ENCODE measurements around the gene NRAP.

The NRAP gene

GRCh38 chr10:113691381-113691780 is 27.5 kb upstream of the NRAP start:
- H3K27me3 ChIP-seq (ENCODE audit: insufficient read depth, low read length) = no peaks in the 10 kb centered on the region
- H4K20me1 ChIP-seq (ENCODE audit: insufficient read depth, low read length) = no peaks in the 10 kb centered on the region
- H3K9me2 ChIP-seq (ENCODE audit: low read depth, low read length) = no peaks in the 10 kb centered on the region
- H2AFZ ChIP-seq (ENCODE audit: low read length) = no peak overlapping the region
- no peak overlapping the region for H3K27ac ChIP-seq (ENCODE audit: low read depth, low read length, poor library complexity, severe bottlenecking)
- H3F3A ChIP-seq (ENCODE audit: insufficient read depth, low read length) = no peaks in the 10 kb centered on the region
- no peaks in the 10 kb centered on the region for H3K4me1 ChIP-seq (ENCODE audit: insufficient read depth, low read length, severe bottlenecking)
- no peak overlapping the region for H3K4me3 ChIP-seq (ENCODE audit: low read depth, low read length, poor library complexity, severe bottlenecking)
- H3K79me2 ChIP-seq (ENCODE audit: insufficient read depth, low read length) = peaks cover 26% of the 10 kb centered on the region; the same call in 1 of the 2 replicates
- H3K9me3 ChIP-seq (ENCODE audit: low read length) = peaks cover 22% of the 10 kb centered on the region; the same call in 1 of the 2 replicates
- no peak overlapping the region for H3K4me2 ChIP-seq (ENCODE audit: low read length)
- no peak for TF ChIP-seq EZH2 (IDR thresholded peaks at IDR 0.05; ENCODE audit: borderline replicate concordance, low read length)
- no peak for TF ChIP-seq CTCF (IDR thresholded peaks at IDR 0.05; ENCODE audit: low read length)
- peaks cover 38% of the 10 kb centered on the region for H3K36me3 ChIP-seq (ENCODE audit: insufficient read depth, low read length)
- H3K9ac ChIP-seq (ENCODE audit: low read length) = no peak overlapping the region

GRCh38 chr10:113690749-113691148 is 26.9 kb upstream of the NRAP start:
- H4K20me1 ChIP-seq (ENCODE audit: insufficient read depth, low read length) = no peaks in the 10 kb centered on the region
- no peaks in the 10 kb centered on the region for H3K27me3 ChIP-seq (ENCODE audit: insufficient read depth, low read length)
- H3K36me3 ChIP-seq (ENCODE audit: insufficient read depth, low read length) = peaks cover 38% of the 10 kb centered on the region
- H3F3A ChIP-seq (ENCODE audit: insufficient read depth, low read length) = no peaks in the 10 kb centered on the region
- H3K27ac ChIP-seq (ENCODE audit: low read depth, low read length, poor library complexity, severe bottlenecking) = no peak overlapping the region
- H3K79me2 ChIP-seq (ENCODE audit: insufficient read depth, low read length) = peaks cover 27% of the 10 kb centered on the region; the same call in 1 of the 2 replicates
- no peaks in the 10 kb centered on the region for H3K9me2 ChIP-seq (ENCODE audit: low read depth, low read length)
- H3K4me1 ChIP-seq (ENCODE audit: insufficient read depth, low read length, severe bottlenecking) = no peaks in the 10 kb centered on the region
- TF ChIP-seq EZH2 (IDR thresholded peaks at IDR 0.05; ENCODE audit: borderline replicate concordance, low read length) = no peak
- no peak for TF ChIP-seq CTCF (IDR thresholded peaks at IDR 0.05; ENCODE audit: low read length)
- no peak overlapping the region for H2AFZ ChIP-seq (ENCODE audit: low read length)
- H3K9ac ChIP-seq (ENCODE audit: low read length) = no peak overlapping the region
- H3K4me3 ChIP-seq (ENCODE audit: low read depth, low read length, poor library complexity, severe bottlenecking) = no peak overlapping the region
- peaks cover 27% of the 10 kb centered on the region; the same call in 1 of the 2 replicates for H3K9me3 ChIP-seq (ENCODE audit: low read length)
- H3K4me2 ChIP-seq (ENCODE audit: low read length) = no peak overlapping the region

- H3K27ac ChIP-seq (ENCODE audit: low read depth, low read length, poor library complexity, severe bottlenecking) = no peak overlapping the region
- no peaks in the 10 kb centered on the region for H3K27me3 ChIP-seq (ENCODE audit: insufficient read depth, low read length)
- peaks cover 35% of the 10 kb centered on the region; the same call in 1 of the 2 replicates for H3K79me2 ChIP-seq (ENCODE audit: insufficient read depth, low read length)
- no peaks in the 10 kb centered on the region for H3K9me2 ChIP-seq (ENCODE audit: low read depth, low read length)
- H3K9me3 ChIP-seq (ENCODE audit: low read length) = peaks cover 35% of the 10 kb centered on the region; the same call in 1 of the 2 replicates
- no peaks in the 10 kb centered on the region for H3K4me1 ChIP-seq (ENCODE audit: insufficient read depth, low read length, severe bottlenecking)
- H3K9ac ChIP-seq (ENCODE audit: low read length) = no peak overlapping the region
- no peak overlapping the region for H3K4me3 ChIP-seq (ENCODE audit: low read depth, low read length, poor library complexity, severe bottlenecking)
- no peaks in the 10 kb centered on the region for H4K20me1 ChIP-seq (ENCODE audit: insufficient read depth, low read length)
- TF ChIP-seq CTCF (IDR thresholded peaks at IDR 0.05; ENCODE audit: low read length) (no peak), EZH2 (IDR thresholded peaks at IDR 0.05; ENCODE audit: borderline replicate concordance, low read length) (no peak)
- H2AFZ ChIP-seq (ENCODE audit: low read length) = no peak overlapping the region
- H3K4me2 ChIP-seq (ENCODE audit: low read length) = no peak overlapping the region
- peaks cover 32% of the 10 kb centered on the region for H3K36me3 ChIP-seq (ENCODE audit: insufficient read depth, low read length)
- H3F3A ChIP-seq (ENCODE audit: insufficient read depth, low read length) = no peaks in the 10 kb centered on the region
Measured at GRCh38 chr10:113689574-113689973, 25.7 kb upstream of the NRAP start.
